ENCODE measurements around the gene CNRIP1. TPM values are rescaled to one million over a fixed set of nuclear protein-coding genes. Genes with fewer than 3 reads are reported as not detected.

The CNRIP1 gene
- 16.3 and 21.1 TPM in 2 replicates for total RNA-seq

GRCh38 chr2:68319398-68320117, at the start of gene CNRIP1:
CNRIP1 (minus strand) TSS chr2:68319949; CDS start chr2:68319400, 549 bp downstream.

GRCh38 chr2:68365087-68365486, 45.3 kb upstream of the CNRIP1 start, which contains the start of gene PLEK:
PLEK (plus strand) TSS chr2:68365282; CDS start chr2:68365352, 70 bp downstream.

GRCh38 chr2:68252400-68253218, 67.1 kb downstream of the CNRIP1 start, which contains the start of gene PPP3R1:
PPP3R1 (minus strand) TSS chr2:68252532; CDS start chr2:68252127, 405 bp downstream.

Other genes with a start within 250 kb of the CNRIP1 start
- gene PNO1, start 162.1 kb downstream of the CNRIP1 start, total RNA-seq = 15.7 and 23.0 TPM in 2 replicates
- 29.1 and 46.6 TPM in 2 replicates for gene PPP3R1, start 67.4 kb downstream of the CNRIP1 start, total RNA-seq
- gene PLEK, start 45.3 kb upstream of the CNRIP1 start, total RNA-seq = under 0.01 TPM in 1 of 2 replicates, not detected in the other
- gene FBXO48, start 147.3 kb upstream of the CNRIP1 start, total RNA-seq = 0.30 and 0.37 TPM in 2 replicates
- 6.3 and 7.1 TPM in 2 replicates for gene APLF, start 147.6 kb upstream of the CNRIP1 start, total RNA-seq

Measured in smooth muscle cell of the umbilical artery (primary cell).